ENCODE data around the gene OR5AP2. TPM values are rescaled to one million over a fixed set of nuclear protein-coding genes. Genes with fewer than 3 reads are reported as not detected.

OR5AP2 gene
- total and polyA plus RNA-seq, 2 donors (not counting 3 experiments of a cell fraction or from before 2014, with no cell fraction given): not detected

- no TSS peak for BruUV-seq (replicated peaks)
- Histone ChIP-seq H3K27me3 (ENCODE audit: control insufficient read depth in 2 of 2, insufficient read depth in 2 of 2, low read length in 2 of 2) (no peaks in the 10 kb centered on the region), H3K9me3 (replicated peaks; ENCODE audit: control insufficient read depth, insufficient read depth, low read length) (peaks cover 11% of the 10 kb centered on the region), H3K9me1 (replicated peaks; ENCODE audit: control insufficient read depth, extremely low read depth, insufficient read depth, low read length) (no peaks in the 10 kb centered on the region), H3K27ac (ENCODE audit: insufficient read depth, low read depth, low read length) (no peak overlapping the region), H3K79me2 (ENCODE audit: control insufficient read depth, insufficient read depth, low read length) (no peaks in the 10 kb centered on the region), H3K4me1 (ENCODE audit: control insufficient read depth, extremely low read depth, insufficient read depth, low read length) (no peaks in the 10 kb centered on the region), H2AFZ (ENCODE audit: low read depth, low read length) (no peak overlapping the region), H4K20me1 (replicated peaks; ENCODE audit: control insufficient read depth, extremely low read depth, insufficient read depth, low read length) (no peaks in the 10 kb centered on the region), H3K9ac (replicated peaks; ENCODE audit: extremely low read depth, insufficient read depth, low read length) (no peak overlapping the region), H3K4me2 (ENCODE audit: insufficient read depth, low read length) (no peak overlapping the region), H3K4me3 (replicated peaks in 1 of 3; ENCODE audit: insufficient read depth in 1 of 3, low read depth in 1 of 3, low read length in 3 of 3) (no peak overlapping the region), H3K36me3 (ENCODE audit: control insufficient read depth in 2 of 2, extremely low read depth in 1 of 2, insufficient read depth in 2 of 2, low read length in 2 of 2) (no peaks in the 10 kb centered on the region)
- CTCF ChIA-PET: no interaction called here
- dilution Hi-C loops (cut with MboI; ENCODE audit: extremely low pct_ligation_motif_present, low sequenced_read_pairs): no loop called here
- TF ChIP-seq MYC (IDR thresholded peaks at IDR 0.05; ENCODE audit: low read depth, low read length) (no peak), JUN (IDR thresholded peaks at IDR 0.05; ENCODE audit: borderline replicate concordance, insufficient read depth, insufficient read length, low read depth) (no peak), CTCF (IDR thresholded peaks at IDR 0.05; ENCODE audit: extremely low read depth in 1 of 2, insufficient read depth in 1 of 2, low read depth in 1 of 2, low read length in 2 of 2) (no peak), MAX (IDR thresholded peaks at IDR 0.05; ENCODE audit: insufficient read depth, insufficient read length) (no peak), GATA2 (IDR thresholded peaks at IDR 0.05; ENCODE audit: insufficient read depth, insufficient read length, low read depth, low read length) (no peak), POLR2A (IDR thresholded peaks at IDR 0.05; ENCODE audit: low read depth, low read length) (no peak), EZH2 (IDR thresholded peaks at IDR 0.05; ENCODE audit: borderline replicate concordance, low read depth, low read length, severe bottlenecking) (no peak), FOS (IDR thresholded peaks at IDR 0.05; ENCODE audit: borderline replicate concordance, insufficient read depth, low read length) (no peak), POLR2AphosphoS5 (IDR thresholded peaks at IDR 0.05; ENCODE audit: insufficient read depth, low read depth, low read length) (no peak)
- POLR2A ChIA-PET: no interaction called here
- FAIRE-seq: no peak
- intact Hi-C loops (cut with micrococcal nuclease): no loop called here
- DNase-seq (ENCODE audit: low read depth, low spot score): no peak
Observed at GRCh38 chr11:56670984-56671383, 28.7 kb upstream of the OR5AP2 start.

Data from endothelial cell of umbilical vein (primary cell).